Astrocyte (in vitro differentiated cells and primary cell): Measurements from ENCODE around the gene ITSN1.

Experiments
- CTCF ChIP-seq: IDR thresholded peaks from 2 replicates; pipeline ENCODE4 v1.5.1; 2011; ENCODE audit warnings: low read depth, mild to moderate bottlenecking, inconsistent platforms, low read length, moderate library complexity; ENCODE audit not compliant: insufficient read depth
- EZH2 ChIP-seq: IDR thresholded peaks from 2 replicates; pipeline ENCODE4 v1.6.1; 2012; ENCODE audit warnings: mild to moderate bottlenecking, low read length, inconsistent platforms; ENCODE audit not compliant: insufficient read depth

- TF ChIP-seq CTCF (no peak), EZH2 (no peak)
Measured at GRCh38 chr21:33750017-33750416, 107.7 kb downstream of the ITSN1 start.
